ENCODE measurements around the gene CDS1.
"Not testable (repeated sequence)": the region's sequence is repeated elsewhere in the genome, so short reads cannot be mapped to it uniquely, and the experiment has no call there.

DNA sequence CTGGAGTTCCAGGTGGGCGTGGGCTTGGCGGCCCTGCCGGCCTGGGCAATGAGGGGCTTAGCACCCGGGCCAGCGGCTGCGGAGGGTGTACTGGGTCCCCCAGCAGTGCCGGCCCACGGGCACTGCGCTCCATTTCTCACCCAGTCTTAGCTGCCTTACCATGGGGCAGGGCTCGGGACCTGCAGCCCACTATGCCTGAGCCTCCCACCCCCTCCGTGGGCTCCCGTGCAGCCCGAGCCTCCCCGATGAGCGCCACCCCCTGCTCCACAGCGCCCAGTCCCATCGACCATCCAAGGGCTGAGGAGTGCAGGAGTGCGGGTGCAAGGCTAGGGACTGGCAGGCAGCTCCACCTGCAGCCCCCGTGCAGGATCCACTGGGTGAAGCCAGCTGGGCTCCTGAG lies 81.8 kb downstream of the CDS1 start:
- not testable (repeated sequence) for TF ChIP-seq EZH2 (IDR thresholded peaks at IDR 0.05; ENCODE audit: borderline replicate concordance)
- TF ChIP-seq, protein P1, sequence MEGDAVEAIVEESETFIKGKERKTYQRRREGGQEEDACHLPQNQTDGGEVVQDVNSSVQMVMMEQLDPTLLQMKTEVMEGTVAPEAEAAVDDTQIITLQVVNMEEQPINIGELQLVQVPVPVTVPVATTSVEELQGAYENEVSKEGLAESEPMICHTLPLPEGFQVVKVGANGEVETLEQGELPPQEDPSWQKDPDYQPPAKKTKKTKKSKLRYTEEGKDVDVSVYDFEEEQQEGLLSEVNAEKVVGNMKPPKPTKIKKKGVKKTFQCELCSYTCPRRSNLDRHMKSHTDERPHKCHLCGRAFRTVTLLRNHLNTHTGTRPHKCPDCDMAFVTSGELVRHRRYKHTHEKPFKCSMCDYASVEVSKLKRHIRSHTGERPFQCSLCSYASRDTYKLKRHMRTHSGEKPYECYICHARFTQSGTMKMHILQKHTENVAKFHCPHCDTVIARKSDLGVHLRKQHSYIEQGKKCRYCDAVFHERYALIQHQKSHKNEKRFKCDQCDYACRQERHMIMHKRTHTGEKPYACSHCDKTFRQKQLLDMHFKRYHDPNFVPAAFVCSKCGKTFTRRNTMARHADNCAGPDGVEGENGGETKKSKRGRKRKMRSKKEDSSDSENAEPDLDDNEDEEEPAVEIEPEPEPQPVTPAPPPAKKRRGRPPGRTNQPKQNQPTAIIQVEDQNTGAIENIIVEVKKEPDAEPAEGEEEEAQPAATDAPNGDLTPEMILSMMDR (IDR thresholded peaks at IDR 0.05; ENCODE audit: poor library complexity), result not testable (repeated sequence)
